ENCODE measurements around the gene SH3PXD2A. TPM values are rescaled to one million over a fixed set of nuclear protein-coding genes. Genes with fewer than 3 reads are reported as not detected.

Gene SH3PXD2A
- total RNA-seq, 1 donor from 2014 or later, result 38.6 TPM

DNA sequence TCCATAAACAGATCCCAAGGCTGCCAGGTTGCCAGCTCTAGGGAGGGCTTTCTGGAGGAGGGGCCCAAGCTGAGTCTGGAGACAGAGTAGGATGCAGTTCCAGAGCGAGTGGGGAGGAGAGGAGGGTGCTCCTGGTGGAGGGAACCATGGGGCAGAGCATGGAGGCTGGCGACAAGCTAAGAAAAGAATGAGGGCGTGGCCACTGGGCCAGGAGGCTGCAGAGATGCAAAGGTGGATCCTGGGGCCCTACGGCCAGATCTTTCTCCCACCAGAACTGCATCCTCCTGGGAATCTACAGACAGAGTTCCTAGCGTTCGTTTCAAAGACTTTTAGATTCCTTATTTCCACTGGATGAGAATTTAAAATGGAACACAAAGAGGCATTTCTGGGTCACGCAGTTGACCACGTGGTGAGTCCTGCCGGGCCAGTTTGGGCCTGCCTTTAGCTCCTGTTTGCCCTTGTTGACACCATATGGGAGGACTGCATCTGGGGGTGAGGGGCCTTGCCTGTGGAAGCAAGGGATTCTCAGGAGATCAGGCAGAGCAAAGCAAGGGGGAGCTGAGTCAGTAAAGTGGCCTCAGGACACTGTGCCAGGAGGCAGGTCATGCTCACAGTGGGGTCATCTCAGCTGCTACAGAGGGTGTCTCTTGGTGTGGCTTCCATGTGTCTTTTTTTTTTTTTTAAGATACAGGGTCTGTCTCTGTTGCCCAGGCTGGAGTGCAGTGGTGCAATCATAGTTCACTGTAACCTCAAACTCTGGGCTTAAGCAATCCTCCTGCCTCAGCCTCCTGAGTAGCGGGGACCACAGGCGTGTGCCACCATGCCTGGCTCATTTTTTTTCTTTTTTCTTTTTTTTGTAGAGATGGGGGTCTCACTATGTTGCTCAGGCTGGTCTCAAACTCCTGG, 137.8 kb downstream of the SH3PXD2A start:
- peak overlapping the region; percentile 78 for H3K27ac Mint-ChIP-seq
- H3K4me3 Mint-ChIP-seq, result no peak overlapping the region
- no peak for TF ChIP-seq CTCF (conservative IDR thresholded peaks at IDR 0.05)
- H3K4me1 Mint-ChIP-seq (ENCODE audit: unreplicated experiment), result peaks cover 38% of the 10 kb centered on the region
- DNase-seq (ENCODE audit: extremely low spot score, unreplicated experiment), result no peak
- peaks cover 4% of the 10 kb centered on the region for H3K9me3 Mint-ChIP-seq
- H3K36me3 Mint-ChIP-seq, result peaks cover 7% of the 10 kb centered on the region
- H3K27me3 Mint-ChIP-seq, result no peaks in the 10 kb centered on the region

DNA sequence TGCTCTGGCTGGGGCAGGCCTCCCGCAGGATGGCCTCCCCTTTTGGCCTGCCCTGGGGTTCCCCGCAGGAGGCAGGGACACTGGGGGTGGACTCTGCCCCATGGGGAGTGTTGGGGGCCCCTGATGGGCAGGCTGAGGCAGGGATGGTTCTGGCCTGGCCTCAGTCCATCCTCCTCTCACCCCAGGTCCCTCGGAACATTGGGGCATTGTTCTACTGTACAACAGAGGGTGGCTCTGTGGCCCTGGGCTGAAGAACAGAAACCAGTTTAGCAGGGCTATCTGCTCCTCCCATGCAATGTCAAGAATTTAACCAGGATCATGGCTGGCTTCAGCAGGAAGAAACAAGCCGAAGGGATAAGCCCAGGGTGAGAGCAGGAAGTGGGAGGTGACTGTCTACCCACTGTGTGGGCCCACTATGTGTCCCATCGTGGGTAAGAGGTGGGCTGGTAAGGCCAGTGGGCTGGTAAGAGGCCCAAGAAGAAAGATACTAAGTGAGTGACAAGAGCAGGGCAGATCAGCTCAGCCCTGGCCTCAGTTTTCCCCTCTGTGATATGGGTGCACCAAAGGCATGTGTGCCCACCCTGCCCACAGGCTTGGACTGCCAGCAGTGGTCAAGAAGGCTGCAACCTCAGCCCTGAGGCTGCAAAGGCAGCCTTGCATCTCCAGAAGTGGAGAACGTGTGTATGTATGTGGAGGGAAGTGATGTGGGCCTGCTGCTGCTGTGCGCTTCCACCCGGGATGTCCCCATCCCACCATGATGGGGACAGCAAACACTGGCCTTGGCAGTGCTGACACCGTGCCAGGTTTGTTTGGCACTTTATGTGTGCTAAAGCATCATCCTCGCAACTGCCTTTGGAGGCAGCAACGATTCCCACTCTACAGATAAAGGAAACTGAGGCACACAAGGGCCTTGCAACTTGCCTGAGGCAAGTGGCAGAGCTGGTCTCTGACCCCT, 138.9 kb downstream of the SH3PXD2A start:
- H3K27me3 Mint-ChIP-seq, result no peaks in the 10 kb centered on the region
- no peak for DNase-seq (ENCODE audit: extremely low spot score, unreplicated experiment)
- TF ChIP-seq CTCF (conservative IDR thresholded peaks at IDR 0.05), result no peak
- peak overlapping the region; percentile 76 for H3K4me3 Mint-ChIP-seq
- peak overlapping the region; percentile 93 for H3K27ac Mint-ChIP-seq
- peaks cover 4% of the 10 kb centered on the region for H3K9me3 Mint-ChIP-seq
- H3K36me3 Mint-ChIP-seq, result peaks cover 7% of the 10 kb centered on the region
- peaks cover 38% of the 10 kb centered on the region for H3K4me1 Mint-ChIP-seq (ENCODE audit: unreplicated experiment)

DNA sequence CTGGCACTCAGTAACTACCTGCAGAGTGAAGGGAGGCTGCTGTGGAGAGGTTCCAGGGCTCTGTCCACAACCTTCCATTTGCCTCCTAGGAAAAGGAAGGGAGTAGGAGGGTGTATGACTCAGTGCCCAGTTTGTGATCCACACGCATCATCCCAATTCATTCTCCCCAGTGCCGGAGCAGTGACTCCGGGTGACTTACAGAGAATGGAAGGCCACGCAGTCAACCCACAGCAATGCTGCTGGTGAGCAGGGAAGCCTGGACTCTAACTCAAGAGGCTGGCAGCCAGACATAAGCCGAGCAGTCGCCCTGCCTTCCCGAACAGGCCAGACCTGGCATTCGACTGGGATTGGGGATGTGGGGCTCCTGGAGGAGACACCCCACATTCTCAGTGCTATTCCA, 139.9 kb downstream of the SH3PXD2A start:
- no peak for DNase-seq (ENCODE audit: extremely low spot score, unreplicated experiment)
- no peak for TF ChIP-seq CTCF (conservative IDR thresholded peaks at IDR 0.05)
- Mint-ChIP-seq H3K27me3 (no peaks in the 10 kb centered on the region), H3K4me1 (ENCODE audit: unreplicated experiment) (peaks cover 31% of the 10 kb centered on the region), H3K27ac (peak overlapping the region; percentile 93), H3K4me3 (no peak overlapping the region), H3K36me3 (peaks cover 7% of the 10 kb centered on the region), H3K9me3 (peaks cover 4% of the 10 kb centered on the region)

GRCh38 chr10:103714232-103714891, 141.0 kb downstream of the SH3PXD2A start:
- TF ChIP-seq CTCF (conservative IDR thresholded peaks at IDR 0.05), result no peak
- Mint-ChIP-seq H3K4me1 (ENCODE audit: unreplicated experiment) (peaks cover 30% of the 10 kb centered on the region), H3K9me3 (peaks cover 4% of the 10 kb centered on the region), H3K4me3 (no peak overlapping the region), H3K27me3 (no peaks in the 10 kb centered on the region), H3K27ac (peak overlapping the region; percentile 75), H3K36me3 (peaks cover 7% of the 10 kb centered on the region)
- no peak for DNase-seq (ENCODE audit: extremely low spot score, unreplicated experiment)

- Mint-ChIP-seq H3K36me3 (peaks cover 1% of the 10 kb centered on the region), H3K9me3 (peaks cover 4% of the 10 kb centered on the region), H3K27me3 (no peaks in the 10 kb centered on the region), H3K4me1 (ENCODE audit: unreplicated experiment) (peaks cover 24% of the 10 kb centered on the region), H3K27ac (peak overlapping the region; percentile 75), H3K4me3 (no peak overlapping the region)
- no peak for DNase-seq (ENCODE audit: extremely low spot score, unreplicated experiment)
- no peak for TF ChIP-seq CTCF (conservative IDR thresholded peaks at IDR 0.05)
Observed at GRCh38 chr10:103713676-103714075, 141.7 kb downstream of the SH3PXD2A start.

Measured in type B pancreatic cell (in vitro differentiated cells).